Activated T-helper 9 cell treated with anti-CD3 and anti-CD28 coated beads, Interleukin-2, amount 50 U/mL, for 16 hours (primary cell): ENCODE measurements around the gene SPAST.
"Not testable (repeated sequence)": the region's sequence is repeated elsewhere in the genome, so short reads cannot be mapped to it uniquely, and the experiment has no call there.

ENCODE experiments used
- DNase-seq: peaks from one replicate; pipeline ENCODE4 v3.0.0-alpha.2; 2020; ENCODE audit warnings: low read depth

The SPAST gene

GRCh38 chr2:32124660-32125059, 61.3 kb downstream of the SPAST start:
- no peak for DNase-seq

GRCh38 chr2:32128636-32129035, 65.3 kb downstream of the SPAST start:
- no peak for DNase-seq

GRCh38 chr2:32129086-32129485, 65.7 kb downstream of the SPAST start:
- no peak for DNase-seq

GRCh38 chr2:32135409-32135808, 72.1 kb downstream of the SPAST start:
- no peak for DNase-seq

- DNase-seq, result no peak
Measured at GRCh38 chr2:32136097-32136496, 72.7 kb downstream of the SPAST start.

- DNase-seq, result not testable (repeated sequence)
Measured at GRCh38 chr2:32151544-32151943, 88.2 kb downstream of the SPAST start.

GRCh38 chr2:32159678-32160077, 96.3 kb downstream of the SPAST start:
- no peak for DNase-seq

GRCh38 chr2:32161296-32161695, 97.9 kb downstream of the SPAST start:
- DNase-seq, result no peak

- not testable (repeated sequence) for DNase-seq
Measured at GRCh38 chr2:32164254-32164653, 100.9 kb downstream of the SPAST start.

- not testable (repeated sequence) for DNase-seq
Measured at GRCh38 chr2:32165027-32165347, 101.6 kb downstream of the SPAST start.

GRCh38 chr2:32166115-32166574, 102.8 kb downstream of the SPAST start:
- DNase-seq, result no peak

GRCh38 chr2:32168513-32168912, 105.2 kb downstream of the SPAST start:
- no peak for DNase-seq

GRCh38 chr2:32172870-32173269, 109.5 kb downstream of the SPAST start:
- no peak for DNase-seq

- no peak for DNase-seq
Measured at GRCh38 chr2:32182667-32183066, 119.3 kb downstream of the SPAST start.

GRCh38 chr2:32189011-32189410, 125.7 kb downstream of the SPAST start:
- no peak for DNase-seq

- DNase-seq, result no peak
Measured at GRCh38 chr2:32192418-32192817, 129.1 kb downstream of the SPAST start.

- DNase-seq, result no peak
Measured at GRCh38 chr2:32200814-32201213, 137.5 kb downstream of the SPAST start.

GRCh38 chr2:32203428-32203827, 140.1 kb downstream of the SPAST start:
- DNase-seq, result not testable (repeated sequence)
